K562 (cell line): ENCODE measurements around the gene COQ8A.

Experiments used
- CHD2 ChIP-seq: IDR thresholded peaks from 2 replicates; pipeline ENCODE4 v1.6.1; 2011; ENCODE audit warnings: low read depth, low read length
- JUN ChIP-seq, 2 experiments: sonication (generic) in 1 of 2; formaldehyde crosslinking in 1 of 2; IDR thresholded peaks; 2 replicates each; pipeline versions ENCODE4 v1.6.1 to v1.8.0; 2012 to 2022; ENCODE audit warnings: borderline replicate concordance in 2 of 2, mild to moderate bottlenecking in 2 of 2, improper control_type of control experiment in 1 of 2, low read depth in 1 of 2, low read length in 1 of 2, missing genetic modification reagents in 1 of 2
- PKNOX1 ChIP-seq: fragments of 450-650 bp; IDR thresholded peaks from 2 replicates; pipeline ENCODE4 v1.6.1; 2016
- RBFOX2 ChIP-seq: fragments of 200-400 bp; formaldehyde crosslinking; IDR thresholded peaks from 2 replicates; pipeline ENCODE4 v1.6.1; 2017; ENCODE audit warnings: low read depth, mild to moderate bottlenecking, low read length, moderate library complexity
- ZNF431 ChIP-seq: sonication (generic); formaldehyde crosslinking; IDR thresholded peaks from 2 replicates; pipeline ENCODE4 v1.8.0; 2022; ENCODE audit warnings: mild to moderate bottlenecking, missing genetic modification reagents

- TF ChIP-seq PKNOX1 (no peak), JUN (IDR thresholded peaks at IDR 0.05; ENCODE audit: borderline replicate concordance, low read depth, low read length) (no peak), JUN (CRISPR knock-in tag; IDR thresholded peaks at IDR 0.05; ENCODE audit: borderline replicate concordance) (no peak), CHD2 (no peak), ZNF431 (no peak), RBFOX2 (no peak)
Measured at GRCh38 chr1:227032396-227032795, 92.3 kb downstream of the COQ8A start.
